Measurements from ENCODE around the gene RETSAT. TPM values are rescaled to one million over a fixed set of nuclear protein-coding genes. Genes with fewer than 3 reads are reported as not detected.

The RETSAT gene
- 51.4 to 61.3 TPM (median 53.8 TPM) in 5 replicates for total RNA-seq (2022; extraction: Qiagen RNA extraction)

DNA sequence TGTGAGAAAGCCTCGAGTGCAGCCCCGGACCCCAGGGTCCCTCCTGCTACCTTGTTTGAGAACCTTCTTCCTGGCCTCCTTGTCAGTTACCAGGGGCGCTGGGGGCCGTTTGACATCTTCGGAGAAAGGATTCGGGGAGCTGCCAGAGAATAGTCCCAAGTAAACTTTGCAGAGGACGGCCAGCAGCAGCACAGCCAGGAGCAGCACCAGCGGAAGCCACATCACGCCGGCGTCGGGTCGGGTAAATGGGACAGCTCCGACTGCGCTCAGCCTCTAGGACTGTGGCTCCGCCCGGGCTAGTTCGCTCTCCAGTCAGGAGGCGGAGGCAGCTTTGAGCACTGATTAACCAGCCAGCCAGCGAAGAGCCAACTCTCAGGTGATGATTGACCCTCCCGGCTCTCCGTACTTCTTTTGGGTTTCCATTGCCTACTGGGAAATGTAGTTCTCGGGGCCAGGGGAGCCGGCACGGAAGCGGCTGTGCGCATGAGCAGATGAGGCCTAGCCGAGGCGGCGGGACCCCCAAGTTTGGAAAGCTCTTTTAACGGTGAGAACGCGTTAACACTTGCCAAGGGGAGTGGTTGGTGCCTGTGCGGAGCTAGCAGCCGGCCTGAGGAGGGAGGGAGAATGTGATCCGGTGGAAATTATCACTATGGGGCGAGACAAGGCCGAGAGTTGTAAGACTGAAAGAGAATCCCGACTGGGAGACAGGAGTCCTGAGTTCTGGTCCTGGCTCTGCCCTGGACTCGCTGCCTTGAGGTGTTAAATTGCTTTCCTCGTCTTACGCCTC is at the start of gene RETSAT, which contains the start of gene ELMOD3:
TSS of gene RETSAT (minus strand) at position 243 of the 787 bp plus-strand sequence. CDS start at position 222, 21 bp downstream.
TSS of gene ELMOD3 (plus strand) at position 484 of the 787 bp plus-strand sequence. CDS start 2,430 bp downstream, outside the sequence.

GRCh38 chr2:85327822-85328617 is 26.3 kb downstream of the RETSAT start, which contains the start of gene TGOLN2:
Gene TGOLN2 (minus strand): TSS chr2:85327989. CDS start chr2:85327962, 27 bp downstream.

Other genes with a start within 250 kb of the RETSAT start
- 8.5 to 11.5 TPM (median 10.2 TPM) in 5 replicates for gene TCF7L1, start 221.1 kb downstream of the RETSAT start, total RNA-seq (2022; extraction: Qiagen RNA extraction)
- 82.7 to 124 TPM (median 99.2 TPM) in 5 replicates for gene TGOLN2, start 26.5 kb downstream of the RETSAT start, total RNA-seq (2022; extraction: Qiagen RNA extraction)
- 10.6 to 15.2 TPM (median 11.6 TPM) in 5 replicates for gene ELMOD3, start 241 bp upstream of the RETSAT start, total RNA-seq (2022; extraction: Qiagen RNA extraction)
- gene CAPG, start 55.8 kb upstream of the RETSAT start, total RNA-seq (2022; extraction: Qiagen RNA extraction), result 89.8 to 122 TPM (median 104 TPM) in 5 replicates
- gene SH2D6, start 64.2 kb upstream of the RETSAT start, total RNA-seq (2022; extraction: Qiagen RNA extraction), result 0.26 to 1.3 TPM (median 0.81 TPM) in 5 replicates
- gene MAT2A, start 184.6 kb upstream of the RETSAT start, total RNA-seq (2022; extraction: Qiagen RNA extraction), result 541 to 655 TPM (median 567 TPM) in 5 replicates
- gene GGCX, start 207.0 kb upstream of the RETSAT start, total RNA-seq (2022; extraction: Qiagen RNA extraction), result 39.5 to 46.3 TPM (median 44.6 TPM) in 5 replicates
- 15.1 to 19.3 TPM (median 16.7 TPM) in 5 replicates for gene VAMP8, start 223.1 kb upstream of the RETSAT start, total RNA-seq (2022; extraction: Qiagen RNA extraction)
- 0.20 to 0.25 TPM in 2 of 5 replicates, not detected in the others for gene VAMP5, start 229.9 kb upstream of the RETSAT start, total RNA-seq (2022; extraction: Qiagen RNA extraction)
- gene RNF181, start 241.2 kb upstream of the RETSAT start, total RNA-seq (2022; extraction: Qiagen RNA extraction), result 162 to 196 TPM (median 184 TPM) in 5 replicates
- 13.4 to 16.0 TPM (median 14.5 TPM) in 5 replicates for gene TMEM150A, start 248.2 kb upstream of the RETSAT start, total RNA-seq (2022; extraction: Qiagen RNA extraction)